Measurements from ENCODE around the gene RABGAP1L. TPM values are rescaled to one million over a fixed set of nuclear protein-coding genes. Genes with fewer than 3 reads are reported as not detected.

The RABGAP1L gene
- total and polyA plus RNA-seq, 10 of the 15 experiments (the other 5 are each of a cell fraction or from before 2014, with no cell fraction given): 5.8 to 194 (median 113) TPM

- Histone ChIP-seq H3K9ac (ENCODE audit: control insufficient read depth, insufficient read depth, low read length) (no peak overlapping the region), H4K20me1 (ENCODE audit: control insufficient read depth, insufficient read depth) (no peaks in the 10 kb centered on the region), H2AFZ (ENCODE audit: control insufficient read depth, low read depth, low read length) (no peak overlapping the region), H3K9me3 (replicated peaks; ENCODE audit: control insufficient read depth, insufficient read depth, low read length) (no peaks in the 10 kb centered on the region; the same call in 2 of the 3 replicates), H3K4me3 (no peak overlapping the region), H3K27me3 (replicated peaks in 1 of 2; ENCODE audit: control insufficient read depth in 2 of 2, insufficient read depth in 2 of 2, low read length in 1 of 2) (no peaks in the 10 kb centered on the region), H3K4me2 (ENCODE audit: control insufficient read depth, insufficient read depth) (no peak overlapping the region), H3K4me1 (ENCODE audit: control insufficient read depth, insufficient read depth, low read length) (peaks cover 3% of the 10 kb centered on the region; the same call in 1 of the 2 replicates), H3K27ac (ENCODE audit: control insufficient read depth, insufficient read depth) (no peak overlapping the region), H3K36me3 (ENCODE audit: control insufficient read depth in 2 of 2, insufficient read depth in 2 of 2, low read length in 1 of 2) (no peaks in the 10 kb centered on the region; a peak in 1 of 4 replicates), H3K79me2 (ENCODE audit: control insufficient read depth, insufficient read depth, low read length) (no peaks in the 10 kb centered on the region; the same call in 1 of the 2 replicates)
- SMC1A ChIA-PET (ENCODE audit: uncharacterized antibody, unreplicated experiment): interaction anchor here (1.7 kb wide), 1 partner anchor 20 kb away, joined by 4 read pairs; no protein-coding TSS in a partner anchor
- in situ Hi-C loops (cut with MboI) (no loop called here), intact Hi-C loops (cut with micrococcal nuclease; ENCODE audit: unreplicated experiment) (no loop called here)
- TF ChIP-seq ATF3 (IDR thresholded peaks at IDR 0.05; ENCODE audit: borderline replicate concordance, extremely low read depth, low read depth, low read length): no peak
- TF ChIP-seq MTA3 (IDR thresholded peaks at IDR 0.05; ENCODE audit: borderline replicate concordance, low read length): no peak
- no peak for TF ChIP-seq SMARCA5 (IDR thresholded peaks at IDR 0.05)
- TF ChIP-seq CREM (IDR thresholded peaks at IDR 0.05; ENCODE audit: low read depth): no peak
- TF ChIP-seq CUX1 (IDR thresholded peaks at IDR 0.05; ENCODE audit: insufficient replicate concordance, low read depth, low read length): no peak
- no peak for TF ChIP-seq NFXL1 (IDR thresholded peaks at IDR 0.05; ENCODE audit: borderline replicate concordance)
- TF ChIP-seq NRF1 (conservative IDR thresholded peaks at IDR 0.05; ENCODE audit: low read depth, low read length): no peak
- TF ChIP-seq RAD21 (IDR thresholded peaks at IDR 0.05; ENCODE audit: insufficient read depth, low read depth, low read length): no peak
- no peak for TF ChIP-seq SREBF2 (IDR thresholded peaks at IDR 0.05; ENCODE audit: low read length)
- TF ChIP-seq RUNX3 (IDR thresholded peaks at IDR 0.05; ENCODE audit: low read length): no peak
- no peak for TF ChIP-seq SIX5 (IDR thresholded peaks at IDR 0.05; ENCODE audit: low read depth, low read length, severe bottlenecking)
- DNase-seq (ENCODE audit: low read depth, low spot score): no peak
- 80% methylated on average over 3 of the region's 3 CpGs for WGBS (ENCODE audit: insufficient coverage, insufficient replicate concordance, low lambda C conversion rate, missing lambda C conversion rate)
- POLR2A ChIA-PET: no interaction called here
- RAD21 ChIA-PET (ENCODE audit: unreplicated experiment): no interaction called here
- FAIRE-seq: no peak
- no peak for ATAC-seq
- CTCF ChIA-PET: no interaction called here
- no TSS peak for BruUV-seq (replicated peaks)
Measured at GRCh38 chr1:174352883-174353608, 193.7 kb downstream of the RABGAP1L start.

All from GM12878 (cell line).